ENCODE data around the gene PKNOX2.

Gene PKNOX2

DNA sequence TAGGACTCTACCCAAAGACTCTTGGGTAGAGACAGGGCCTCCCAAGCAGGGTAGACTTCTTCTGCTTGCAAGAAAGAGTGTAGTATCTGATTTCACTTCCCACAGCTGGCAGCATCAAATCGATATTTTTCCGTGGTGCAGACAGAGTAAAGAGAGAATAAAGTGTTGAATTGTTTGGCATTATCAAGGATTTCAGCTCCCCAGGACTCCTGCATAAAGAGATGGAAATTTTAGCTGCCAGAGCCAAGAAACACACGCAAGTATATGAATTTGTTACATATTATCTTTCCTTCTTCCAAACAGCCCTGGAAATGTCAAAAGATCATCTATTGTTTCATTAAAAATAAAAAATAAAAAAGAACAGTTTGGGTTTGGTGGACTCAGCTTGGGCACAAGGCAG, 136.8 kb downstream of the PKNOX2 start:
- H3K27me3 Mint-ChIP-seq (ENCODE audit: low read depth) = no peaks in the 10 kb centered on the region
- H3K9me3 Mint-ChIP-seq = no peaks in the 10 kb centered on the region
- no peak overlapping the region for H3K27ac Mint-ChIP-seq
- H3K36me3 Mint-ChIP-seq (ENCODE audit: low read depth) = no peaks in the 10 kb centered on the region
- DNase-seq (ENCODE audit: low spot score) = no peak
- H3K4me1 Mint-ChIP-seq (ENCODE audit: low read depth) = no peaks in the 10 kb centered on the region
- H3K4me3 Mint-ChIP-seq = no peak overlapping the region

DNA sequence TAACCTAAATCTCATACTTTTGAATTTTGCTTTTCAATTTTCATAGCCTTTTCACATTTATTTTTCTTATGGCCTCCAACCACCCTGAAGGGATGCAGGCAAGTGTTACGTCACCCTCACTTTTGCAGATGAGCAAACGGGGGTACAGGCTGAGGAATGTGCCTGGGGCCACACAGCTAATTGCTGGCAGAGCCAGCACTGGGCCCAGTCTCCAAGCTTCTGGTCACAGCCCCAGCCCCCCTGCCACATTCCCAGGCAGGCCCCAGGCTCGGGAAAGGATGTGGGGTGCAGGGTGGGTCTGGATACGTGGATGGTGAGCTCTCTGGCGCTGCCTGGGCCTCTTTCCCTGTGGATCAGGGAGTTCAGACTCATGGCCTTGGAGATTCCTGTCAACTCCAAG, 138.6 kb downstream of the PKNOX2 start:
- Mint-ChIP-seq H3K4me1 (ENCODE audit: low read depth) (no peaks in the 10 kb centered on the region), H3K9me3 (no peaks in the 10 kb centered on the region), H3K4me3 (no peak overlapping the region), H3K27ac (no peak overlapping the region), H3K27me3 (ENCODE audit: low read depth) (no peaks in the 10 kb centered on the region), H3K36me3 (ENCODE audit: low read depth) (no peaks in the 10 kb centered on the region)
- no peak for DNase-seq (ENCODE audit: low spot score)

DNA sequence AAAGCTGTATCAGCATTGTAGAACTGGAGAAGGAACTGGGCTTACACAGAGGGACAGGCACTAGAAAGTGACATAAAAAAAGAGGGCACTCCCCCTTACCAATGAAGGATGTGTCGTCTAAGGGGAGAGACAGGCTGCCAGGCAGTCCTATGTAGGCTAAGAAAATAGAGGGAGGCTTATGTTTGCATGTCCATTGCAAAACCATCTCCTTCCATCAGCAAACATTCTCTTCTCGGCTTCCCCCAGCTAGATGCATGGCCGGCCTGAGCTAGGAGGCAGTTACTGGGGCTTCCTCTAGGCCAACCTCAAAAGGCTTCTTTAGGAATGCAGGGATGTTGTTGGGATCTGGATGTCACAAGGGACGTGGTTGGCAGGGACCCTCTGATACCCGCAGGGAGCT, 139.1 kb downstream of the PKNOX2 start:
- no peaks in the 10 kb centered on the region for H3K4me1 Mint-ChIP-seq (ENCODE audit: low read depth)
- no peak overlapping the region for H3K4me3 Mint-ChIP-seq
- H3K27me3 Mint-ChIP-seq (ENCODE audit: low read depth) = no peaks in the 10 kb centered on the region
- H3K27ac Mint-ChIP-seq = no peak overlapping the region
- H3K9me3 Mint-ChIP-seq = no peaks in the 10 kb centered on the region
- no peaks in the 10 kb centered on the region for H3K36me3 Mint-ChIP-seq (ENCODE audit: low read depth)
- DNase-seq (ENCODE audit: low spot score) = no peak

GRCh38 chr11:125304136-125304535, 139.6 kb downstream of the PKNOX2 start:
- DNase-seq (ENCODE audit: low spot score) = no peak
- Mint-ChIP-seq H3K27me3 (ENCODE audit: low read depth) (no peaks in the 10 kb centered on the region), H3K9me3 (no peaks in the 10 kb centered on the region), H3K36me3 (ENCODE audit: low read depth) (no peaks in the 10 kb centered on the region), H3K4me3 (no peak overlapping the region), H3K4me1 (ENCODE audit: low read depth) (no peaks in the 10 kb centered on the region), H3K27ac (no peak overlapping the region)

DNA sequence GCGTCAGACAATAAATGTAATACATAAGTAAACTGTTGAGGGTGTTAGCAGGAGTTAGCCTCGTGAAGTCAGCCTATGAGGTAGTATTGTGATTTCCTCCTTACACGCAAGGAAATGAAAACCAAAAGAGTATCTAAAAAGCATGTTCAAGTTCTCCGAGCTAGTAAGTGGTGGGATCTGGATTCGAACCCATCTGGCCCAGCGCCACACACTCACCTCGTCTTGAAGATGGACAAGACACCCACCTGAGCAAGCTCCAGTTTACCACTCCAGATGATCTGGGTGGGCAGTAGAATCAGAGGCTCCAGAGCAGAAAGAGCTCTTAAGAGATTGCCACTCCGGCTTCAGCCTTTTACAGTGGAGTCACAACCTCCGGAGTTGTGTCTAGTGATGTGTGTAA, 140.3 kb downstream of the PKNOX2 start:
- Mint-ChIP-seq H3K27ac (no peak overlapping the region), H3K4me3 (no peak overlapping the region), H3K9me3 (no peaks in the 10 kb centered on the region), H3K27me3 (ENCODE audit: low read depth) (no peaks in the 10 kb centered on the region), H3K36me3 (ENCODE audit: low read depth) (no peaks in the 10 kb centered on the region), H3K4me1 (ENCODE audit: low read depth) (no peaks in the 10 kb centered on the region)
- no peak for DNase-seq (ENCODE audit: low spot score)

DNA sequence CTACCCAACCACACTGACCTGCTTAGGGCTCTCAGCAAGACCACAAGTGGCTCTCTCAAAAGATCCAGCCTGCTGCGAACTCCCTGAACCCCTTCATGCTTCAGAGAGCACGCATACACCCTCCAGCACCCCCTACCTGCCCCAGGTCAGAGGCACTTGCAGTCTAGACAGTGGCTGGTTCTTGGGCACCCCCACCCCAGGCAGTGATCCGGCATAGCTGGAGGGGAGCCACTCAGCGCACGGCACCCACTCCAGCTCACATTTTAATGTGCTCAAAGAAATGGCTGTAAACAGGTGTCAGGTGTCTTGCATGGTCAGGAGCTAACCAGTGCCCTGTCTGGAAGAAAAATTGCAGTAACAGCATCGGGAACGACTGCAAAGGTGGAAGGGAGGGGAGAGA, 140.8 kb downstream of the PKNOX2 start:
- Mint-ChIP-seq H3K4me3 (no peak overlapping the region), H3K27me3 (ENCODE audit: low read depth) (no peaks in the 10 kb centered on the region), H3K27ac (no peak overlapping the region)

GRCh38 chr11:125306476-125306875, 141.9 kb downstream of the PKNOX2 start:
- H3K36me3 Mint-ChIP-seq (ENCODE audit: low read depth) = no peaks in the 10 kb centered on the region
- no peaks in the 10 kb centered on the region for H3K9me3 Mint-ChIP-seq
- peaks cover 3% of the 10 kb centered on the region for H3K27me3 Mint-ChIP-seq (ENCODE audit: low read depth)
- no peaks in the 10 kb centered on the region for H3K4me1 Mint-ChIP-seq (ENCODE audit: low read depth)
- no peak overlapping the region for H3K27ac Mint-ChIP-seq
- H3K4me3 Mint-ChIP-seq = no peak overlapping the region
- DNase-seq (ENCODE audit: low spot score) = no peak

More for the DNA sequence above, 140.8 kb downstream of the PKNOX2 start:
- Mint-ChIP-seq H3K9me3 (no peaks in the 10 kb centered on the region), H3K4me1 (ENCODE audit: low read depth) (no peaks in the 10 kb centered on the region), H3K36me3 (ENCODE audit: low read depth) (no peaks in the 10 kb centered on the region)
- no peak for DNase-seq (ENCODE audit: low spot score)

DNA sequence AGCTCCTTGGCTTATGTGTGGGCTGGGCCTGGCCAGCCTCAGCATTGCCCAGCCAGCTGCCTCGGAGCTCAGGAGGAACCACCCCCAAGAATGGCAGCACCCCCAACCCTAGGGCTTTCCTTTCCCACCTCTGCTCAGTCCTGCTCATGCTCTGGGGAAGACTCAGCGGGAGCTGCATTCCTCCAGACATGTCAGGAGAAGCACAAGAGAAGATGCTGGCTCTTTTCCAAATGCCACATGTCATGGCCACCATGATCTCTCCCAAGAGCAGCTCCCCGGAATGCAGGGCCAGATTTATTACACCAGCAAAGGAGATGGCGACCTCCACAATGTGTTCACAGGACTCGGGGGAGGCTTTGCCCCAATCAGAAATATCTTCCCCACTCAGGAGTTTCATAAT, 143.7 kb downstream of the PKNOX2 start:
- no peak overlapping the region for H3K4me3 Mint-ChIP-seq
- H3K4me1 Mint-ChIP-seq (ENCODE audit: low read depth) = no peaks in the 10 kb centered on the region
- H3K9me3 Mint-ChIP-seq = no peaks in the 10 kb centered on the region
- DNase-seq (ENCODE audit: low spot score) = no peak
- H3K27me3 Mint-ChIP-seq (ENCODE audit: low read depth) = peaks cover 3% of the 10 kb centered on the region
- no peak overlapping the region for H3K27ac Mint-ChIP-seq
- no peaks in the 10 kb centered on the region for H3K36me3 Mint-ChIP-seq (ENCODE audit: low read depth)

GRCh38 chr11:125312391-125312790, 147.8 kb downstream of the PKNOX2 start:
- no peak for DNase-seq (ENCODE audit: low spot score)
- H3K27me3 Mint-ChIP-seq (ENCODE audit: low read depth) = peaks cover 7% of the 10 kb centered on the region
- H3K27ac Mint-ChIP-seq = no peak overlapping the region
- no peaks in the 10 kb centered on the region for H3K36me3 Mint-ChIP-seq (ENCODE audit: low read depth)
- no peaks in the 10 kb centered on the region for H3K4me1 Mint-ChIP-seq (ENCODE audit: low read depth)
- no peaks in the 10 kb centered on the region for H3K9me3 Mint-ChIP-seq
- no peak overlapping the region for H3K4me3 Mint-ChIP-seq

DNA sequence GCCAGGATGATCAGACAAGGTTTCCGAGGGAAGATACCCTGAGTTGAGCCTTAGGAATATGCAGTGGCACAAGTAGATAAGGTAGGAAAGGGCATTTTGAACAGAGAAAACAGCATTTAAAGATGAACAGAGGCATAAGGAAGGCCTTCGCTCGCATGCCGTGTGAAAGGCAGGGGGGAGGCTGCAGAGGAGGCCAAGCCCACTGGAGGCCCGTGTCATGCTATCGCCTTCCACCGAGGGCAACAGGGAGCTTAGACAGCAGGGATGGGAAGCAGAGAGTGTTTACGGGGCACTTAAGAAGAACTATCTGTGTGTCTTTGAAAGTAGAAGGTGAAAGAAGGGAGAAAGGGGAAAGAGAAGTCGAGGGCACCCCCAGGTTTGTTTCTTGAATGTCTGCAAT, 148.3 kb downstream of the PKNOX2 start:
- Mint-ChIP-seq H3K27ac (no peak overlapping the region), H3K36me3 (ENCODE audit: low read depth) (no peaks in the 10 kb centered on the region), H3K9me3 (no peaks in the 10 kb centered on the region), H3K4me1 (ENCODE audit: low read depth) (no peaks in the 10 kb centered on the region), H3K4me3 (no peak overlapping the region), H3K27me3 (ENCODE audit: low read depth) (peaks cover 8% of the 10 kb centered on the region)
- no peak for DNase-seq (ENCODE audit: low spot score)

DNA sequence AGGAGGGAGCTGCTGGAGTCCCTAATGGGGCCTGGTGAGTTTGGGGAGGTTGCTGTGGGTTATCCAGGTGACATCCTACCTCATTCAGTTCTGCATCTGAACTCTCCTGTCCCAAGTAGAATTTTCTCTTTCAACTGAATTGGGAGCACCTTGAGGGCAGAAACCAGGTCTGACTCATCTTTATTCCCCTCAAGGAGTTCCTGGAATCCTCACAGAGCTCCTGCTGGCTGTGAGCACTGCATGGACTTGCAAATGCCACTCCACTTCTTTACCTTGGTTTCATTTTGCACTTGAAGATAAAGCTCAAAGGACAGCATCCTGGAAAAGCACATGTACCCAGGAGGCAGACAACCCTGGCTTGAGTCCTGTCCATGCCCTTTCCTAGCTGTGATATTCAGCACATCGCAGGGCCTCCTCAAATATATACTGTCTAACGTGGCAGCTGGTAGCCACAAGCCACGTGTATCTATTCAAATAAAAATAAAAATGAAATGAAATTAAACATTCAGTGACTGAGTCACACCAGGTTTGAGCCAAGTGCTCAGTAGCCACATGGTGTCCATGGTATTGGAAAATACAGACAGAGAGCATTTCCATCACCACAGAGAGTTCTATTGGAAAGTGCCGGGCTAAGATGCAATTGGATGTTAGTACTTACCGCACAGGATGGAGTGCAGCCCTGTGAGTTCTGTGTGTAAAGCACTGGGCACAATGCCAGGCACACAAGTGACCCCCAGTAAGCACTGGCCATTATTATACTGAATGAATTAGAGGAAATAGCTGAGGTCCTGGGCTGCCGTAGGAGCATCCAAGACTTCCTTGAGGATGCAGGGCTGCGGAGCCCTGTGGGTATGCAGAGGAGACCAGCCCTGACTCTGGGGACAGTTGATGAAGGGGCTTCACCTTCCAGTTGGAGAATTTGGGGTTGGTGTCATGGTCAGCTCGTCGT, 149.0 kb downstream of the PKNOX2 start:
- Mint-ChIP-seq H3K4me1 (ENCODE audit: low read depth) (no peaks in the 10 kb centered on the region), H3K36me3 (ENCODE audit: low read depth) (no peaks in the 10 kb centered on the region), H3K9me3 (no peaks in the 10 kb centered on the region), H3K27ac (no peak overlapping the region), H3K27me3 (ENCODE audit: low read depth) (peaks cover 8% of the 10 kb centered on the region), H3K4me3 (no peak overlapping the region)
- DNase-seq (ENCODE audit: low spot score) = no peak

GRCh38 chr11:125314276-125315078, 149.9 kb downstream of the PKNOX2 start:
- H3K27me3 Mint-ChIP-seq (ENCODE audit: low read depth) = peaks cover 8% of the 10 kb centered on the region
- H3K27ac Mint-ChIP-seq = no peak overlapping the region
- H3K4me3 Mint-ChIP-seq = no peak overlapping the region
- no peaks in the 10 kb centered on the region for H3K4me1 Mint-ChIP-seq (ENCODE audit: low read depth)
- no peaks in the 10 kb centered on the region for H3K36me3 Mint-ChIP-seq (ENCODE audit: low read depth)
- no peak for DNase-seq (ENCODE audit: low spot score)
- no peaks in the 10 kb centered on the region for H3K9me3 Mint-ChIP-seq

DNA sequence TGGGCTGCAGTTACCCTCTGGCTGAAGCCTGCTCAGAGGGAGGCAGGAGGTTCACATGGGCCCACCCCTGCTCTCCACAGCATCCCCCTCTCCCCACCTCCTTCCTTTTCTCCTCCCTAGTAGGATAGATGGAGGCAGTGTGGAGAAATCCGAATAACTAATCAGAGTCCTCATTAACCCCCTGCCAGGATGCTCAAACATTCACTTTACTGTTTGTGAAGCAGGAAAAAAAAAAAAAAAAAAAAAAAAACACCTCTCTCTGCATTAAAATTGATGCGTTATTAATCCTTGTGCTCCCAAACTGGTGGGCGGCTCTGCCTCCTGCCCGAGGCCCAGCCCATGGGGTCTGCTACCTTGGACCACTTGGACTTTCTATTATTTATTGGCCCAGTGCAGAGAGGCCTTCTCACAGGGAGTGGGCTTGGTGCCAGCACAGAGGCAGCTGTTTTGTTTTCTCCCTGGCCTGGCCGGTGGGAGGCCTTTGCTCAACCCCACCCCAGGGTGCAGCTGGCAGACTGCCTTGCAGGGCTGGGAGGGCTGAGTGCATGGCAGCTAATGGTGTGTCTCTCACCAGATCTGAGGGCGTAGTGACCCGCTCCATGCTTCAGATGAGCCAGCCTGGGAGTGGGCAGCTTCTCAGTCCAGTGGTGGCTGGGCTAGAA, 150.7 kb downstream of the PKNOX2 start:
- Mint-ChIP-seq H3K36me3 (ENCODE audit: low read depth) (no peaks in the 10 kb centered on the region), H3K9me3 (no peaks in the 10 kb centered on the region), H3K27ac (no peak overlapping the region), H3K27me3 (ENCODE audit: low read depth) (peaks cover 8% of the 10 kb centered on the region), H3K4me1 (ENCODE audit: low read depth) (no peaks in the 10 kb centered on the region), H3K4me3 (no peak overlapping the region)
- no peak for DNase-seq (ENCODE audit: low spot score)

- no peaks in the 10 kb centered on the region for H3K9me3 Mint-ChIP-seq
- H3K27ac Mint-ChIP-seq = no peak overlapping the region
- DNase-seq (ENCODE audit: low spot score) = no peak
- no peaks in the 10 kb centered on the region for H3K36me3 Mint-ChIP-seq (ENCODE audit: low read depth)
- H3K27me3 Mint-ChIP-seq (ENCODE audit: low read depth) = peaks cover 9% of the 10 kb centered on the region
- H3K4me3 Mint-ChIP-seq = no peak overlapping the region
- no peaks in the 10 kb centered on the region for H3K4me1 Mint-ChIP-seq (ENCODE audit: low read depth)
Measured at GRCh38 chr11:125317416-125317815, 152.9 kb downstream of the PKNOX2 start.

All from T-helper 2 cell treated with Interferon-gamma antibody and Interleukin-4, amounts not matched to agents 5 μg/mL and 100 μg/mL, for 36 hours (primary cell).